IPS DF 6.9 (cell line): ENCODE measurements around the gene MRPL17.

ENCODE experiments used
- DNase-seq: peaks from one replicate; pipeline ENCODE4 v3.0.0-alpha.2; 2013; ENCODE audit warnings: low read depth, low spot score
- H3K27ac ChIP-seq: one replicate; pipeline ENCODE4 v1.5.1; 2013; ENCODE audit warnings: low read length, control low read depth
- H3K27me3 ChIP-seq: 2 replicates; pipeline ENCODE4 v1.6.1; 2013; ENCODE audit warnings: mild to moderate bottlenecking, low read length; ENCODE audit not compliant: control insufficient read depth, insufficient read depth
- H3K36me3 ChIP-seq: 2 replicates; pipeline ENCODE4 v1.6.1; 2013; ENCODE audit warnings: low read length; ENCODE audit not compliant: control insufficient read depth, insufficient read depth
- H3K4me1 ChIP-seq: 2 replicates; pipeline ENCODE4 v1.6.1; 2013; ENCODE audit warnings: low read length; ENCODE audit not compliant: control insufficient read depth, insufficient read depth
- H3K4me3 ChIP-seq: 2 replicates; pipeline ENCODE4 v1.5.1; 2013; ENCODE audit warnings: mild to moderate bottlenecking, low read length
- H3K9me3 ChIP-seq: 2 replicates; pipeline ENCODE4 v1.6.1; 2013; ENCODE audit warnings: low read length, inconsistent platforms; ENCODE audit not compliant: control insufficient read depth, insufficient read depth
- WGBS: extraction: QIAGEN DNeasy Blood & Tissue Kit; methylation state at CpG from one replicate; pipeline ENCODE4 v1.1.7; 2013; ENCODE audit warnings: mixed read lengths, missing lambda C conversion rate; ENCODE audit not compliant: insufficient read length, insufficient coverage; 5-methylcytosine and 5-hydroxymethylcytosine counted together

Gene MRPL17

DNA sequence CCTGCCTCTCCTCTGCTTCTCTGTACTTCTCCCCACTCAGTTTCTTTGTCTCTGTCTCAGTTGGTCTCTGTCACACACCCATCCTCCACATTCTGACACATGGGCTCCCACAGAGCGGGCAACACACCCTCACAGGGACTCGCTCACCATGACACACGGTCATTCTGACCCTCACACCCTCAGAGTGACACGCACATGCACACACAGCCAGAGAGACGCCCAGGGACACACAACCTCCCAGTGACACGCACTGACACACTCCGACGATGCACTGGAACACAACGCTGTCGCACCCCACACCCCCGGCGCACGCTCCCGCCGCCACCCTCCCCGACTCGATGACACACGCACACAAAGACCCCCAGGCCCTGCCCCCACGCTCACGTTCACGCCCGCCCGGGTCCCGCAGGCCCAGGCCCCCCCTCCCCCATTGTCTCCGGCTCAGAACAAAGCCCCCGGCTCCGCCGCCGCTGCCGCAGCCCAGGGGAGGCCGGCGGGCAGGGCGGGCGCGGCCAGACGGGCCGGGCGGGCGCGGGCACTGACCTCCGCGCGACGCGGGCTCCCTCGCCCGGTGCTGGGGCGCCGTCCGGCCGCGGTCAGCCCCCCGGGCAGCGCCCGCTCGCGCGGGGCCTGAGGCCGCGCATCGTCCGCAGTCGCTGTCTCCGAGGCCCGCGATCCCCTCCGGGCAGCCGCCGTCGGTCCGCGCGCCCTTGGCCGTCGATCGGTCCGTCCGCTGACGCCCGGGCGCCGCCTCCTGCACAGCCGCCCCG, 27.9 kb downstream of the MRPL17 start:
- Histone ChIP-seq H3K27me3 (peaks cover 12% of the 10 kb centered on the region), H3K4me3 (peak overlapping the region; percentile 84)

GRCh38 chr11:6654281-6655019, 28.7 kb downstream of the MRPL17 start:
- WGBS: no CpG with 5 or more reads among the region's 9 CpGs
- no peak overlapping the region; the same call in 1 of the 2 replicates for H3K4me3 ChIP-seq
- no peak for DNase-seq
- no peak overlapping the region for H3K27ac ChIP-seq
- H3K4me1 ChIP-seq: peaks cover 4% of the 10 kb centered on the region; the same call in 1 of the 2 replicates
- peaks cover 12% of the 10 kb centered on the region for H3K27me3 ChIP-seq
- no peaks in the 10 kb centered on the region; the same call in 1 of the 2 replicates for H3K36me3 ChIP-seq
- H3K9me3 ChIP-seq: no peaks in the 10 kb centered on the region

More for the DNA sequence above, 27.9 kb downstream of the MRPL17 start:
- H3K27ac ChIP-seq: no peak overlapping the region
- WGBS: no CpG with 5 or more reads among the region's 84 CpGs
- DNase-seq: no peak
- H3K9me3 ChIP-seq: no peaks in the 10 kb centered on the region
- H3K4me1 ChIP-seq: peaks cover 4% of the 10 kb centered on the region; the same call in 1 of the 2 replicates
- H3K36me3 ChIP-seq: no peaks in the 10 kb centered on the region; the same call in 1 of the 2 replicates

GRCh38 chr11:6653656-6654055, 29.5 kb downstream of the MRPL17 start:
- 100% methylated on average over 2 of the region's 2 CpGs for WGBS
- H3K9me3 ChIP-seq: no peaks in the 10 kb centered on the region
- H3K27ac ChIP-seq: no peak overlapping the region
- H3K4me1 ChIP-seq: peaks cover 4% of the 10 kb centered on the region; the same call in 1 of the 2 replicates
- no peak overlapping the region for H3K4me3 ChIP-seq
- peaks cover 12% of the 10 kb centered on the region for H3K27me3 ChIP-seq
- DNase-seq: no peak
- H3K36me3 ChIP-seq: no peaks in the 10 kb centered on the region; the same call in 1 of the 2 replicates

- Histone ChIP-seq H3K4me3 (no peak overlapping the region), H3K4me1 (peaks cover 4% of the 10 kb centered on the region; the same call in 1 of the 2 replicates), H3K27ac (no peak overlapping the region), H3K36me3 (no peaks in the 10 kb centered on the region; the same call in 1 of the 2 replicates), H3K9me3 (no peaks in the 10 kb centered on the region), H3K27me3 (peaks cover 12% of the 10 kb centered on the region)
- WGBS: no CpG with 5 or more reads among the region's 1 CpG
- DNase-seq: no peak
Measured at GRCh38 chr11:6653097-6653496, 30.0 kb downstream of the MRPL17 start.

DNA sequence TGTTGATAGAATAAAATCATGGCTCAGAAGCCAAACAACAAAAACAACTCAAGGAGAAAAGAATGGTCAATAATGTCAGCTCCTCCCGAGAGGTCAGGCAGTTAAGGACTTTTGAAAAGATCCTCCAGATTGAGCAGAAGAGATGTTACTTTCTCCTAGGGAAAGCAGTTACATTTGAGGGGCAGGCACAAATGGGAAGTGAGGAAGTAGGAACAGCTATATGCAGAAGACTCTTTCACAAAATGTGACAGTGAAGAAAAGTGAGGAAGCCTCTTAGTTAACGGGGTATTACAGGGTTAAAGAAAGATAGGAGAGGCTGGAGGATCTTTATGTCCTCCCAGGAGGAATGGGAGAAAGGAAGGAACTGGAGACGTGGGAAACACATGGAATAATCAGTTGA, 31.0 kb downstream of the MRPL17 start:
- no CpG with 5 or more reads among the region's 3 CpGs for WGBS
- no peak for DNase-seq
- H3K4me3 ChIP-seq: no peak overlapping the region
- no peaks in the 10 kb centered on the region for H3K9me3 ChIP-seq
- H3K36me3 ChIP-seq: no peaks in the 10 kb centered on the region; the same call in 1 of the 2 replicates
- peaks cover 12% of the 10 kb centered on the region for H3K27me3 ChIP-seq
- no peak overlapping the region for H3K27ac ChIP-seq
- peaks cover 4% of the 10 kb centered on the region; the same call in 1 of the 2 replicates for H3K4me1 ChIP-seq

- peaks cover 4% of the 10 kb centered on the region; the same call in 1 of the 2 replicates for H3K4me1 ChIP-seq
- no peak overlapping the region for H3K27ac ChIP-seq
- H3K36me3 ChIP-seq: no peaks in the 10 kb centered on the region; the same call in 1 of the 2 replicates
- DNase-seq: no peak
- WGBS: no CpG with 5 or more reads among the region's 6 CpGs
- H3K4me3 ChIP-seq: no peak overlapping the region
- H3K27me3 ChIP-seq: peaks cover 5% of the 10 kb centered on the region
- no peaks in the 10 kb centered on the region for H3K9me3 ChIP-seq
Measured at GRCh38 chr11:6650980-6651379, 32.2 kb downstream of the MRPL17 start.

DNA sequence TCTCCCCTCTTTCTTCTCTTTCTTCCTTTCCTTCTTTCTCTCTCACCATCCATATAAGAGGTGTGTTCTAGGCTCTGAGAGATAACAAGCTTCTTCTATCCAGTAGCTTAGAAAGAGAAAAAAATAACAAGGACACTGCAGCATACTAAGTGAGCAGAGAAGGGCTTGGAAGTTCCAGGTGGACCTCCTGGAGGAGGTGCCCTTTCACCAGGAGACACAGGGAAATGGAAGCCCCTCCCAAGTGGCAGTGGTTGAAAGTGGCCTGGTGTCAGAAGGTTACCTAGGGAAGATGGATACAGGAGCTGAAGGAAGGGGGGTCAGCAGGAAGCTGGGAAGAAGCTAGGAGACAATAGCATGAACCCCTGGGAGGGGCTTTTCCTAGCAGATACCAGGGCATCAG, 33.0 kb downstream of the MRPL17 start:
- no peaks in the 10 kb centered on the region for H3K9me3 ChIP-seq
- H3K27ac ChIP-seq: no peak overlapping the region
- peaks cover 3% of the 10 kb centered on the region; the same call in 1 of the 2 replicates for H3K4me1 ChIP-seq
- no peaks in the 10 kb centered on the region; the same call in 1 of the 2 replicates for H3K36me3 ChIP-seq
- H3K27me3 ChIP-seq: peaks cover 5% of the 10 kb centered on the region
- no peak overlapping the region for H3K4me3 ChIP-seq
- no peak for DNase-seq

GRCh38 chr11:6648501-6648900, 34.6 kb downstream of the MRPL17 start:
- Histone ChIP-seq H3K4me3 (no peak overlapping the region), H3K9me3 (no peaks in the 10 kb centered on the region), H3K4me1 (no peaks in the 10 kb centered on the region), H3K27me3 (no peaks in the 10 kb centered on the region), H3K36me3 (no peaks in the 10 kb centered on the region), H3K27ac (no peak overlapping the region)
- no peak for DNase-seq
- WGBS: no CpG with 5 or more reads among the region's 1 CpG

DNA sequence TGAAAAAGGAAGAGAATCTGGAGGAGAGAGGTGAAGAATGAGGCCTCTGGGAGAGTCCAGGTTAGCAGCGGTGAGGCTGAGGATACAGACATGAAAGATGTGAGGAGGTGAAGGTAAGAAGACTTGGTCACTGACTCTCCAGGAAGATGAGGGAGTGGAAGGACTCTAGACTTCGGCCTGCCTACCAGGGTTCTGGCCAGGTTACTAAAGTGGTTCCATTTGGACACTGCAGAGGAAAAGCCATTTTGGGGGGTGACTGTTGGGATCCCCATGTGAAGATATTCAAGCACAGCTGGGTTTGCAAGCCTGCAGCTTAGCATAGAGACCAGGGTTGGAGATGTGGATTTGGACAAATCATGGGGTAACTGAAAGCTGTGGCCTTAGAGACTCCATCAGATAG, 35.3 kb downstream of the MRPL17 start:
- Histone ChIP-seq H3K9me3 (no peaks in the 10 kb centered on the region), H3K27ac (no peak overlapping the region), H3K4me1 (no peaks in the 10 kb centered on the region), H3K4me3 (no peak overlapping the region), H3K36me3 (no peaks in the 10 kb centered on the region), H3K27me3 (no peaks in the 10 kb centered on the region)
- no CpG with 5 or more reads among the region's 2 CpGs for WGBS
- DNase-seq: no peak

- DNase-seq: no peak
- Histone ChIP-seq H3K27me3 (no peaks in the 10 kb centered on the region), H3K9me3 (no peaks in the 10 kb centered on the region), H3K4me1 (no peaks in the 10 kb centered on the region), H3K36me3 (no peaks in the 10 kb centered on the region), H3K4me3 (no peak overlapping the region), H3K27ac (no peak overlapping the region)
- no CpG with 5 or more reads among the region's 9 CpGs for WGBS
Measured at GRCh38 chr11:6646918-6647679, 36.0 kb downstream of the MRPL17 start.
